ENCODE data around the gene OXTR.

Gene OXTR

DNA sequence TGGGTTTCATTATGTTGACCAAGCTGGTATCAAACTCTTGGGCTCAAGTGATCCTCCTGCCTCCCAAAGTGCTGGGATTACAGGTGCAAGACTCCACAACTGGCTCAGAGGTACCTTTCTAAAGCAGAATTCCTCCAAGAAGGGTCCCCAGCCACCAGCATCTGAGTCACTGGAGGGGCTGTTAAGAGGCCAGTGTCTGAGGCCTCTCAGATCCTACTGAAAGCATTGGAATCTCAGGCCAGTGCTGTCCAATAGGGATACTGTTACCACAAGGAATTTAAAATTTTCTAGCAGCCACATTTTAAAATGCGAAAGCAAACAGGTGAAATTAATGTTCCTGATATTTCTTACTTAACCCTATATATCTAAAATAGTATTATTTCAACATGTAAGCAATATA, 34.5 kb downstream of the OXTR start:
- Histone ChIP-seq H3K4me3 (ENCODE audit: low read depth, low read length) (no peak overlapping the region), H3K9me3 (no peaks in the 10 kb centered on the region), H3K4me1 (no peaks in the 10 kb centered on the region), H3K36me3 (no peaks in the 10 kb centered on the region), H3K27me3 (no peaks in the 10 kb centered on the region)
- no peak for TF ChIP-seq CTCF (IDR thresholded peaks at IDR 0.05; ENCODE audit: low read depth, low read length)
- no peak for DNase-seq

- TF ChIP-seq CTCF (IDR thresholded peaks at IDR 0.05; ENCODE audit: low read depth, low read length): no peak
- no peaks in the 10 kb centered on the region for H3K27me3 ChIP-seq
- no peak overlapping the region for H3K4me3 ChIP-seq (ENCODE audit: low read depth, low read length)
- no peaks in the 10 kb centered on the region for H3K9me3 ChIP-seq
- no peaks in the 10 kb centered on the region for H3K4me1 ChIP-seq
- H3K36me3 ChIP-seq: no peaks in the 10 kb centered on the region
- DNase-seq: no peak
These were observed 35.1 kb downstream of the OXTR start for GRCh38 chr3:8734137-8734878.

- no peak for TF ChIP-seq CTCF (IDR thresholded peaks at IDR 0.05; ENCODE audit: low read depth, low read length)
- no peak within 1 kb of the TSS for H3K4me3 ChIP-seq (ENCODE audit: low read depth, low read length)
- H3K27me3 ChIP-seq: no peaks in the 10 kb centered on the region
- H3K36me3 ChIP-seq: no peaks in the 10 kb centered on the region
- DNase-seq: no peak
- H3K9me3 ChIP-seq: no peaks in the 10 kb centered on the region
- H3K4me1 ChIP-seq: no peaks in the 10 kb centered on the region
These were observed 35.9 kb downstream of the OXTR start, which contains the start of gene CAV3 for GRCh38 chr3:8733332-8734094. TSS of gene CAV3 (plus strand) at chr3:8733802. CDS start at chr3:8733877, 75 bp downstream.

- no peak for TF ChIP-seq CTCF (IDR thresholded peaks at IDR 0.05; ENCODE audit: low read depth, low read length)
These were observed 37.0 kb downstream of the OXTR start for GRCh38 chr3:8732413-8732812.

DNA sequence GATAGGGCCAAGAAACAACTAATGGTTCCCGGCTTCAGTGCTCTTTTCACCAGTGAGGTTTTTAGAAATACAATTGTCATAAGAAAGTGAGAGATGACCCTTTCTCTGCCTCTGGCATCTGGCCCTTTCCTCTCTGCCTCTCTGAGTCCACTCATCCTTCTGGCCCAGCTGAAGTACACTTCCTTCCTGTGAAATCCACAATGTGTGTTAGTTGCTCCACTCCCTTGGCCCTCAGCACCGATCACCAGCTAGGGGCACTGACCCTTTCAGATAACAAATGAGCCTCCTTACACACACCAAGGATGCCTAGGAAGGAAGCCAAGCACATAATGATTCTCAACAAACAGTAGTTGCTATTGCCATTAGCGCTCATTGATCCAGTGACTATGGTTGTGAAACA, 38.8 kb downstream of the OXTR start:
- Histone ChIP-seq H3K9me3 (no peaks in the 10 kb centered on the region), H3K4me3 (ENCODE audit: low read depth, low read length) (no peak overlapping the region), H3K27me3 (no peaks in the 10 kb centered on the region), H3K4me1 (no peaks in the 10 kb centered on the region), H3K36me3 (no peaks in the 10 kb centered on the region)
- no peak for DNase-seq
- TF ChIP-seq CTCF (IDR thresholded peaks at IDR 0.05; ENCODE audit: low read depth, low read length): no peak

More at GRCh38 chr3:8732413-8732812, 37.0 kb downstream of the OXTR start:
- H3K27me3 ChIP-seq: no peaks in the 10 kb centered on the region
- H3K9me3 ChIP-seq: no peaks in the 10 kb centered on the region
- H3K4me3 ChIP-seq (ENCODE audit: low read depth, low read length): no peak overlapping the region
- no peak for DNase-seq
- no peaks in the 10 kb centered on the region for H3K4me1 ChIP-seq
- H3K36me3 ChIP-seq: no peaks in the 10 kb centered on the region

GRCh38 chr3:8729479-8729878, 39.9 kb downstream of the OXTR start:
- Histone ChIP-seq H3K36me3 (no peaks in the 10 kb centered on the region), H3K4me1 (no peaks in the 10 kb centered on the region), H3K27me3 (no peaks in the 10 kb centered on the region), H3K9me3 (no peaks in the 10 kb centered on the region), H3K4me3 (ENCODE audit: low read depth, low read length) (no peak overlapping the region)
- TF ChIP-seq CTCF (IDR thresholded peaks at IDR 0.05; ENCODE audit: low read depth, low read length): no peak
- DNase-seq: no peak
